Duodenal mucosa (tissue), 2 donors: ENCODE measurements around the gene FLYWCH1.

Experiments
- H3K27ac ChIP-seq: one replicate; pipeline ENCODE4 v1.7.0; 2013; ENCODE audit warnings: low read depth, low read length
- H3K27me3 ChIP-seq, 2 donors: one replicate each; pipeline ENCODE4 v1.7.0; 2013; ENCODE audit warnings: low read length in 2 of 2, control low read depth in 1 of 2; ENCODE audit not compliant: insufficient read depth in 2 of 2, control insufficient read depth in 1 of 2
- H3K36me3 ChIP-seq, 2 donors: one replicate each; pipeline ENCODE4 v1.7.0; 2013; ENCODE audit warnings: low read length in 2 of 2, control low read depth in 1 of 2; ENCODE audit not compliant: insufficient read depth in 2 of 2, control insufficient read depth in 1 of 2
- H3K4me1 ChIP-seq, 2 donors: one replicate each; pipeline ENCODE4 v1.7.0; 2013; ENCODE audit warnings: low read length in 2 of 2, control low read depth in 1 of 2; ENCODE audit not compliant: insufficient read depth in 2 of 2, control insufficient read depth in 1 of 2
- H3K4me3 ChIP-seq, 2 donors: one replicate each; pipeline ENCODE4 v1.7.0; 2013; ENCODE audit warnings: low read length in 2 of 2, low read depth in 1 of 2
- H3K9ac ChIP-seq, 2 donors: one replicate each; pipeline ENCODE4 v1.7.0; 2013; ENCODE audit warnings: low read length in 2 of 2, low read depth in 1 of 2
- H3K9me3 ChIP-seq, 2 donors: one replicate each; pipeline ENCODE4 v1.7.0; 2013; ENCODE audit warnings: low read length in 2 of 2, control low read depth in 1 of 2; ENCODE audit not compliant: control insufficient read depth in 1 of 2

FLYWCH1 gene

GRCh38 chr16:2952679-2953078, 40.9 kb downstream of the FLYWCH1 start:
- no peaks in the 10 kb centered on the region for H3K9me3 ChIP-seq
- no peak overlapping the region for H3K9ac ChIP-seq
- no peak overlapping the region for H3K4me3 ChIP-seq
- peaks cover 7 to 13% of the 10 kb centered on the region in 2 donors for H3K36me3 ChIP-seq
- H3K27me3 ChIP-seq = peaks cover 9 to 19% of the 10 kb centered on the region in 2 donors
- peaks cover 0 to 4% of the 10 kb centered on the region in 2 donors for H3K4me1 ChIP-seq
- H3K27ac ChIP-seq = no peak overlapping the region

GRCh38 chr16:2953706-2954627, 42.2 kb downstream of the FLYWCH1 start:
- no peak overlapping the region for H3K4me3 ChIP-seq
- no peaks in the 10 kb centered on the region for H3K9me3 ChIP-seq
- H3K36me3 ChIP-seq = peaks cover 6 to 8% of the 10 kb centered on the region in 2 donors
- H3K9ac ChIP-seq = no peak overlapping the region
- peaks cover 9 to 19% of the 10 kb centered on the region in 2 donors for H3K27me3 ChIP-seq
- H3K27ac ChIP-seq = no peak overlapping the region
- peaks cover 0 to 4% of the 10 kb centered on the region in 2 donors for H3K4me1 ChIP-seq

GRCh38 chr16:2954656-2955381, 43.1 kb downstream of the FLYWCH1 start:
- no peak overlapping the region for H3K27ac ChIP-seq
- no peak overlapping the region for H3K9ac ChIP-seq
- H3K4me1 ChIP-seq = peaks cover 0 to 4% of the 10 kb centered on the region in 2 donors
- H3K36me3 ChIP-seq = peaks cover 0 to under 1% of the 10 kb centered on the region in 2 donors
- no peaks in the 10 kb centered on the region for H3K9me3 ChIP-seq
- H3K4me3 ChIP-seq = no peak overlapping the region
- H3K27me3 ChIP-seq = peaks cover 9 to 24% of the 10 kb centered on the region in 2 donors

GRCh38 chr16:2955438-2955778, 43.7 kb downstream of the FLYWCH1 start:
- no peak overlapping the region for H3K4me3 ChIP-seq
- peaks cover 0 to 4% of the 10 kb centered on the region in 2 donors for H3K4me1 ChIP-seq
- H3K36me3 ChIP-seq = no peaks in the 10 kb centered on the region
- H3K27ac ChIP-seq = no peak overlapping the region
- peaks cover 9 to 26% of the 10 kb centered on the region in 2 donors for H3K27me3 ChIP-seq
- no peak overlapping the region for H3K9ac ChIP-seq
- no peaks in the 10 kb centered on the region for H3K9me3 ChIP-seq

GRCh38 chr16:2955779-2956578, 44.2 kb downstream of the FLYWCH1 start:
- Histone ChIP-seq H3K27me3 (peaks cover 9 to 27% of the 10 kb centered on the region in 2 donors), H3K9me3 (no peaks in the 10 kb centered on the region), H3K27ac (no peak overlapping the region), H3K36me3 (no peaks in the 10 kb centered on the region), H3K4me1 (peaks cover 0 to 4% of the 10 kb centered on the region in 2 donors), H3K4me3 (no peak overlapping the region), H3K9ac (no peak overlapping the region)

- H3K27ac ChIP-seq = no peak overlapping the region
- H3K4me1 ChIP-seq = peaks cover 0 to 4% of the 10 kb centered on the region in 2 donors
- no peaks in the 10 kb centered on the region for H3K9me3 ChIP-seq
- H3K36me3 ChIP-seq = no peaks in the 10 kb centered on the region
- H3K9ac ChIP-seq = no peak overlapping the region
- H3K27me3 ChIP-seq = peaks cover 9 to 27% of the 10 kb centered on the region in 2 donors
- H3K4me3 ChIP-seq = no peak overlapping the region
Measured at GRCh38 chr16:2956579-2956956, 44.8 kb downstream of the FLYWCH1 start.

GRCh38 chr16:2959206-2959605, 47.5 kb downstream of the FLYWCH1 start:
- H3K4me1 ChIP-seq = peaks cover 0 to 12% of the 10 kb centered on the region in 2 donors
- H3K27me3 ChIP-seq = peaks cover 22 to 45% of the 10 kb centered on the region in 2 donors
- no peak overlapping the region for H3K4me3 ChIP-seq
- H3K27ac ChIP-seq = no peak overlapping the region
- H3K9me3 ChIP-seq = no peaks in the 10 kb centered on the region
- no peak overlapping the region for H3K9ac ChIP-seq
- H3K36me3 ChIP-seq = no peaks in the 10 kb centered on the region

- no peak overlapping the region for H3K4me3 ChIP-seq
- H3K27me3 ChIP-seq = peaks cover 25 to 50% of the 10 kb centered on the region in 2 donors
- no peaks in the 10 kb centered on the region for H3K36me3 ChIP-seq
- H3K9ac ChIP-seq = no peak overlapping the region
- no peaks in the 10 kb centered on the region for H3K9me3 ChIP-seq
- no peak overlapping the region for H3K27ac ChIP-seq
- H3K4me1 ChIP-seq = peaks cover 0 to 18% of the 10 kb centered on the region in 2 donors
Measured at GRCh38 chr16:2960183-2961010, 48.7 kb downstream of the FLYWCH1 start.

- H3K9me3 ChIP-seq = no peaks in the 10 kb centered on the region
- H3K4me1 ChIP-seq = peaks cover 0 to 21% of the 10 kb centered on the region in 2 donors
- no peak overlapping the region for H3K4me3 ChIP-seq
- no peak overlapping the region for H3K27ac ChIP-seq
- no peak overlapping the region for H3K9ac ChIP-seq
- H3K36me3 ChIP-seq = no peaks in the 10 kb centered on the region
- peaks cover 37 to 55% of the 10 kb centered on the region in 2 donors for H3K27me3 ChIP-seq
Measured at GRCh38 chr16:2962334-2963073, 50.8 kb downstream of the FLYWCH1 start.
